Ishikawa (cell line): ENCODE data around the gene LBHD2.

ENCODE experiments used
- CEBPB ChIP-seq: IDR thresholded peaks from 2 replicates; pipeline ENCODE4 v1.6.1; 2012
- CREB1 ChIP-seq: IDR thresholded peaks from 2 replicates; pipeline ENCODE4 v1.6.1; 2012; ENCODE audit warnings: low read depth
- EGR1 ChIP-seq: IDR thresholded peaks from 2 replicates; pipeline ENCODE4 v1.6.1; 2012
- EP300 ChIP-seq: IDR thresholded peaks from 2 replicates; pipeline ENCODE4 v1.6.1; 2012; ENCODE audit warnings: borderline replicate concordance
- FOXM1 ChIP-seq: IDR thresholded peaks from 2 replicates; pipeline ENCODE4 v1.6.1; 2012; ENCODE audit warnings: low read depth, borderline replicate concordance
- NFIC ChIP-seq: IDR thresholded peaks from 2 replicates; pipeline ENCODE4 v1.6.1; 2012
- RAD21 ChIP-seq: IDR thresholded peaks from 2 replicates; pipeline ENCODE4 v1.6.1; 2012; ENCODE audit warnings: low read depth
- TAF1 ChIP-seq: IDR thresholded peaks from 2 replicates; pipeline ENCODE4 v1.6.1; 2012; ENCODE audit warnings: low read depth, mild to moderate bottlenecking
- TCF12 ChIP-seq: IDR thresholded peaks from 2 replicates; pipeline ENCODE4 v1.6.1; 2012; ENCODE audit warnings: low read depth
- TEAD4 ChIP-seq: IDR thresholded peaks from 2 replicates; pipeline ENCODE4 v1.6.1; 2012
- YY1 ChIP-seq: IDR thresholded peaks from 2 replicates; pipeline ENCODE4 v1.6.1; 2012; ENCODE audit warnings: low read depth
- TF ChIP-seq, protein P1 (sequence below): IDR thresholded peaks from 2 replicates; pipeline ENCODE4 v1.6.1; 2012
- TF ChIP-seq, protein P2 (sequence below): IDR thresholded peaks from 2 replicates; pipeline ENCODE4 v1.6.1; 2012; ENCODE audit warnings: low read depth, mild to moderate bottlenecking
- TF ChIP-seq, protein P3 (sequence below): IDR thresholded peaks from 2 replicates; pipeline ENCODE4 v1.6.1; 2012

DNA sequence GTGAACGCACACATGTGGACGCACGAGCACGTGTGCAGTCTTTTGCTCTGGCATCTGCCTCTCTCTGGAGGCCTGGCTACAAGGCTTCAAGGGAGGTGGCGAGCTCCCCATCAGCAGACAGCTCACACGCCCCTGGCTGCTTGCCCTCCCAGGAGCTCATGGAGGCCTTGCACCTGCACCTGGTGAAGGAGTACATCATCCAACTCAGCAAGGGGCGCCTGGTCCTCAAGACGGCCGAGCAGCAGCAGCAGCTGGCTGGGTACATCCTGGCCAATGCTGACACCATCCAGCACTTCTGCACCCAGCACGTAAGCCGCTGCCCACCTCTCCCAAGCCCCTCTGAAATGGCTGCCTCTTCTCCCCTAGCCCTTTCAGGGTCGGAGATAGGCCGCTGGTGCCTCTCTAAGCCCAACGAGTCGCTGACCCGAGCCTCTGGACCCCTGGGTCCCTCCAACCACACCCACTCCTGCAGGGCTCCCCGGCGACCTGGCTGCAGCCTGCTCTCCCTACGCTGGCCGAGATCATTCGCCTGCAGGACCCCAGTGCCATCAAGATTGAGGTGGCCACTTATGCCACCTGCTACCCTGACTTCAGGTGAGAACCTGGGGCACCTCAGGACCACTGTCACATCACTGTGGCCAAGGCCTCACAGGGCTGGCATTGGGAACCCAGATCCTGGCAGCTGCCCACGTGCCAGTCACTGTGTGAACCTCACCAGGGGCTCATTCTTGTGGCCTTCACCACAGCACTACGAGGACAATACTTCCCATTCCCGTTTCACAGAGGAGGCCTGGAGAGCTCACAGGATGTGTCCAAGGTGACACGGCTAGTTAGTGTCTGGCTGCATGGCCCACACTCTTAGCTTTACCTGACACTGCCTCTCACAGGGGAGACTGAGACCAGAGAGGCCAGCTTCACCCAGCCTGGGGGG, 49.5 kb downstream of the LBHD2 start:
- no peak for TF ChIP-seq TEAD4
- TF ChIP-seq FOXM1 = no peak
- no peak for TF ChIP-seq CEBPB
- TF ChIP-seq CREB1 = no peak
- TF ChIP-seq EP300 = no peak
- TF ChIP-seq, protein P1, sequence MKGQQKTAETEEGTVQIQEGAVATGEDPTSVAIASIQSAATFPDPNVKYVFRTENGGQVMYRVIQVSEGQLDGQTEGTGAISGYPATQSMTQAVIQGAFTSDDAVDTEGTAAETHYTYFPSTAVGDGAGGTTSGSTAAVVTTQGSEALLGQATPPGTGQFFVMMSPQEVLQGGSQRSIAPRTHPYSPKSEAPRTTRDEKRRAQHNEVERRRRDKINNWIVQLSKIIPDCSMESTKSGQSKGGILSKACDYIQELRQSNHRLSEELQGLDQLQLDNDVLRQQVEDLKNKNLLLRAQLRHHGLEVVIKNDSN = no peak
- no peak for TF ChIP-seq NFIC
- TF ChIP-seq, protein P2, sequence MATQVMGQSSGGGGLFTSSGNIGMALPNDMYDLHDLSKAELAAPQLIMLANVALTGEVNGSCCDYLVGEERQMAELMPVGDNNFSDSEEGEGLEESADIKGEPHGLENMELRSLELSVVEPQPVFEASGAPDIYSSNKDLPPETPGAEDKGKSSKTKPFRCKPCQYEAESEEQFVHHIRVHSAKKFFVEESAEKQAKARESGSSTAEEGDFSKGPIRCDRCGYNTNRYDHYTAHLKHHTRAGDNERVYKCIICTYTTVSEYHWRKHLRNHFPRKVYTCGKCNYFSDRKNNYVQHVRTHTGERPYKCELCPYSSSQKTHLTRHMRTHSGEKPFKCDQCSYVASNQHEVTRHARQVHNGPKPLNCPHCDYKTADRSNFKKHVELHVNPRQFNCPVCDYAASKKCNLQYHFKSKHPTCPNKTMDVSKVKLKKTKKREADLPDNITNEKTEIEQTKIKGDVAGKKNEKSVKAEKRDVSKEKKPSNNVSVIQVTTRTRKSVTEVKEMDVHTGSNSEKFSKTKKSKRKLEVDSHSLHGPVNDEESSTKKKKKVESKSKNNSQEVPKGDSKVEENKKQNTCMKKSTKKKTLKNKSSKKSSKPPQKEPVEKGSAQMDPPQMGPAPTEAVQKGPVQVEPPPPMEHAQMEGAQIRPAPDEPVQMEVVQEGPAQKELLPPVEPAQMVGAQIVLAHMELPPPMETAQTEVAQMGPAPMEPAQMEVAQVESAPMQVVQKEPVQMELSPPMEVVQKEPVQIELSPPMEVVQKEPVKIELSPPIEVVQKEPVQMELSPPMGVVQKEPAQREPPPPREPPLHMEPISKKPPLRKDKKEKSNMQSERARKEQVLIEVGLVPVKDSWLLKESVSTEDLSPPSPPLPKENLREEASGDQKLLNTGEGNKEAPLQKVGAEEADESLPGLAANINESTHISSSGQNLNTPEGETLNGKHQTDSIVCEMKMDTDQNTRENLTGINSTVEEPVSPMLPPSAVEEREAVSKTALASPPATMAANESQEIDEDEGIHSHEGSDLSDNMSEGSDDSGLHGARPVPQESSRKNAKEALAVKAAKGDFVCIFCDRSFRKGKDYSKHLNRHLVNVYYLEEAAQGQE = no peak
- no peak for TF ChIP-seq TAF1
- no peak for TF ChIP-seq RAD21
- TF ChIP-seq, protein P3, sequence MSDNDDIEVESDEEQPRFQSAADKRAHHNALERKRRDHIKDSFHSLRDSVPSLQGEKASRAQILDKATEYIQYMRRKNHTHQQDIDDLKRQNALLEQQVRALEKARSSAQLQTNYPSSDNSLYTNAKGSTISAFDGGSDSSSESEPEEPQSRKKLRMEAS = no peak
- no peak for TF ChIP-seq TCF12
- TF ChIP-seq EGR1 = no peak
- no peak for TF ChIP-seq YY1
